ENCODE measurements around the gene UPF1.

UPF1 gene

GRCh38 chr19:18859676-18860301, 28.0 kb downstream of the UPF1 start:
- DNase-seq: no peak

- no peak for DNase-seq
These were observed 28.5 kb downstream of the UPF1 start for GRCh38 chr19:18860302-18860700.

- DNase-seq: no peak
These were observed 29.0 kb downstream of the UPF1 start for GRCh38 chr19:18860725-18861124.

- no peak for DNase-seq
These were observed 29.5 kb downstream of the UPF1 start for GRCh38 chr19:18861235-18861634.

GRCh38 chr19:18861917-18862316, 30.2 kb downstream of the UPF1 start:
- DNase-seq: no peak

- DNase-seq: no peak
These were observed 31.4 kb downstream of the UPF1 start for GRCh38 chr19:18862976-18863842.

- DNase-seq: no peak
These were observed 32.1 kb downstream of the UPF1 start for GRCh38 chr19:18863843-18864362.

- DNase-seq: no peak
These were observed 33.6 kb downstream of the UPF1 start for GRCh38 chr19:18865106-18865972.

- DNase-seq: peak; percentile 62
These were observed 34.4 kb downstream of the UPF1 start for GRCh38 chr19:18865973-18866799.

- no peak for DNase-seq
These were observed 35.0 kb downstream of the UPF1 start for GRCh38 chr19:18866800-18867123.

- no peak for DNase-seq
These were observed 35.4 kb downstream of the UPF1 start for GRCh38 chr19:18867199-18867598.

- no peak for DNase-seq
These were observed 36.0 kb downstream of the UPF1 start for GRCh38 chr19:18867751-18868150.

- no peak for DNase-seq
These were observed 36.7 kb downstream of the UPF1 start for GRCh38 chr19:18868380-18869022.

GRCh38 chr19:18869023-18869618, 37.4 kb downstream of the UPF1 start:
- no peak for DNase-seq

GRCh38 chr19:18869781-18870530, 38.2 kb downstream of the UPF1 start:
- DNase-seq: no peak

GRCh38 chr19:18870531-18871172, 38.9 kb downstream of the UPF1 start:
- no peak for DNase-seq

- no peak for DNase-seq
These were observed 39.8 kb downstream of the UPF1 start for GRCh38 chr19:18871543-18871942.

- no peak for DNase-seq
These were observed 44.0 kb downstream of the UPF1 start for GRCh38 chr19:18875726-18876125.

- no peak for DNase-seq
These were observed 45.1 kb downstream of the UPF1 start for GRCh38 chr19:18876865-18877264.

All from CD4-positive, alpha-beta T cell treated with Interleukin-21 for 1 hour (primary cell).